Dermis blood vessel endothelial cell (primary cell): Measurements from ENCODE around the gene GPR141. TPM values are rescaled to one million over a fixed set of nuclear protein-coding genes. Genes with fewer than 3 reads are reported as not detected.

ENCODE experiments used
- DNase-seq: peaks from one replicate; pipeline ENCODE4 v3.0.0; 2010
- total RNA-seq: library from RNA; depleted of rRNA; stranded (reverse); fragments of >200 nt; gene quantifications from 2 replicates; pipeline ENCODE4 v1.2.3, GENCODE V29; 2014

GPR141 gene
- total RNA-seq, 1 donor from 2014 or later: not detected

DNA sequence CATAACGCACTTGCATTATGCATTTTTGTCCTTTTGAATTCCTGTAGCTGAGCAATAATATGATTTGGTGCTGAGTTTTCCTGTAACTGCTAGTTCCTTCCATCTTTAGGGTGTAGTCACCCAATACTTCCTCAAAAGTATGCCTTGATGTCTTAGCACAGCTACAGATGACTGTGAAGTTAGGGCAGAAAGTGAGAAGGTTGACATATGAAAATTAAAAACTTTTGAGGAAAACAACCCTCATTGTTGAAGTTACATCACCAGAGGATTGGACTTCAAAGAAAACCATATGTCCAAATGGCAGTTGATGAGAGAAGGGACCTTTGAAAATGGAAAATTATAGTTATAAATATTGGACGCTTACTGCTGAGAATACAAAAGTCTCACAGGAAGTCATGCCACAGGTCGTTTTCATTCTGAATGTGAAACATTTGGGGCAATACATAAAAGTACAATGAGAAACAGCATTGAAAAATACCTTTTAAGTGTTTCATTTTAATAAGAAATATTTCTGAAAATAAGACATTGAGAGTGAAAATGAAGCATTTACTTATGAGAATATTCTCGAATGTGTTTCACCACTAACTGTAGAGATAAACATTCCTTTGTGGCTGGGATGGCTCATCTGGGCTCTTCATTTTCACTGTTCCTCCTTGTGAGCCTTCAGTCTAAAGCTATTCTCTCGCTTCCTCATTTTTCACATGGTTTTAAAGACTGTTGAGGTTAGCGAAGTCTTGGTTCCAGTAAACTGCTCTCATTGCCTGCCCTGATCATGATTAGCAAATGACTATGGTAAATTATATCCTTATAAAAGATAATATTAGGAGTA, 103.4 kb downstream of the GPR141 start:
- no peak for DNase-seq

Other genes starting within 250 kb of the GPR141 start
- 68.5 and 109 TPM in 2 replicates for gene ELMO1, start 234.9 kb upstream of the GPR141 start, total RNA-seq
- not detected in 2 replicates for gene NME8, start 164.8 kb downstream of the GPR141 start, total RNA-seq
- 0.09 TPM in 1 of 2 replicates, not detected in the other for gene SFRP4, start 233.1 kb downstream of the GPR141 start, total RNA-seq
- gene EPDR1, start 236.9 kb downstream of the GPR141 start, total RNA-seq: 1.7 and 7.2 TPM in 2 replicates